ENCODE measurements around the gene CDH19.

CDH19 gene

GRCh38 chr18:66571845-66572244 lies 32.0 kb downstream of the CDH19 start:
- Histone ChIP-seq H3K27ac (ENCODE audit: low read length) (no peak overlapping the region), H3K4me1 (ENCODE audit: low read length) (no peaks in the 10 kb centered on the region), H3K27me3 (ENCODE audit: low read depth, low read length) (no peaks in the 10 kb centered on the region), H2AFZ (ENCODE audit: low read depth, low read length) (no peak overlapping the region), H3K9me3 (ENCODE audit: insufficient read depth, low read length) (no peaks in the 10 kb centered on the region), H4K20me1 (ENCODE audit: insufficient read depth, low read length) (no peaks in the 10 kb centered on the region), H3K9ac (ENCODE audit: low read length) (no peak overlapping the region), H3K79me2 (ENCODE audit: low read length) (no peaks in the 10 kb centered on the region), H3K36me3 (replicated peaks; ENCODE audit: low read depth, low read length) (no peaks in the 10 kb centered on the region), H3K4me3 (ENCODE audit: low read length) (no peak overlapping the region), H3K4me2 (ENCODE audit: low read length) (no peak overlapping the region)
- TF ChIP-seq, protein P1, sequence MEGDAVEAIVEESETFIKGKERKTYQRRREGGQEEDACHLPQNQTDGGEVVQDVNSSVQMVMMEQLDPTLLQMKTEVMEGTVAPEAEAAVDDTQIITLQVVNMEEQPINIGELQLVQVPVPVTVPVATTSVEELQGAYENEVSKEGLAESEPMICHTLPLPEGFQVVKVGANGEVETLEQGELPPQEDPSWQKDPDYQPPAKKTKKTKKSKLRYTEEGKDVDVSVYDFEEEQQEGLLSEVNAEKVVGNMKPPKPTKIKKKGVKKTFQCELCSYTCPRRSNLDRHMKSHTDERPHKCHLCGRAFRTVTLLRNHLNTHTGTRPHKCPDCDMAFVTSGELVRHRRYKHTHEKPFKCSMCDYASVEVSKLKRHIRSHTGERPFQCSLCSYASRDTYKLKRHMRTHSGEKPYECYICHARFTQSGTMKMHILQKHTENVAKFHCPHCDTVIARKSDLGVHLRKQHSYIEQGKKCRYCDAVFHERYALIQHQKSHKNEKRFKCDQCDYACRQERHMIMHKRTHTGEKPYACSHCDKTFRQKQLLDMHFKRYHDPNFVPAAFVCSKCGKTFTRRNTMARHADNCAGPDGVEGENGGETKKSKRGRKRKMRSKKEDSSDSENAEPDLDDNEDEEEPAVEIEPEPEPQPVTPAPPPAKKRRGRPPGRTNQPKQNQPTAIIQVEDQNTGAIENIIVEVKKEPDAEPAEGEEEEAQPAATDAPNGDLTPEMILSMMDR (IDR thresholded peaks at IDR 0.05; ENCODE audit: low read depth, low read length): no peak
- TF ChIP-seq EZH2phosphoT487 (IDR thresholded peaks at IDR 0.05; ENCODE audit: low read depth): no peak

- Histone ChIP-seq H3K27me3 (ENCODE audit: low read depth, low read length) (no peaks in the 10 kb centered on the region), H2AFZ (ENCODE audit: low read depth, low read length) (no peak overlapping the region), H3K79me2 (ENCODE audit: low read length) (no peaks in the 10 kb centered on the region), H3K36me3 (replicated peaks; ENCODE audit: low read depth, low read length) (no peaks in the 10 kb centered on the region), H3K4me1 (ENCODE audit: low read length) (no peaks in the 10 kb centered on the region), H3K4me2 (ENCODE audit: low read length) (no peak overlapping the region), H3K9me3 (ENCODE audit: insufficient read depth, low read length) (no peaks in the 10 kb centered on the region), H4K20me1 (ENCODE audit: insufficient read depth, low read length) (no peaks in the 10 kb centered on the region), H3K9ac (ENCODE audit: low read length) (no peak overlapping the region), H3K4me3 (ENCODE audit: low read length) (no peak overlapping the region), H3K27ac (ENCODE audit: low read length) (no peak overlapping the region)
- TF ChIP-seq, protein P1 (IDR thresholded peaks at IDR 0.05; ENCODE audit: low read depth, low read length): no peak
- TF ChIP-seq EZH2phosphoT487 (IDR thresholded peaks at IDR 0.05; ENCODE audit: low read depth): no peak
Observed at GRCh38 chr18:66566616-66567015, 37.3 kb downstream of the CDH19 start.

- Histone ChIP-seq H3K27me3 (ENCODE audit: low read depth, low read length) (no peaks in the 10 kb centered on the region), H3K79me2 (ENCODE audit: low read length) (no peaks in the 10 kb centered on the region), H3K9me3 (ENCODE audit: insufficient read depth, low read length) (no peaks in the 10 kb centered on the region), H4K20me1 (ENCODE audit: insufficient read depth, low read length) (no peaks in the 10 kb centered on the region), H3K27ac (ENCODE audit: low read length) (no peak overlapping the region), H3K4me2 (ENCODE audit: low read length) (no peak overlapping the region), H2AFZ (ENCODE audit: low read depth, low read length) (no peak overlapping the region), H3K9ac (ENCODE audit: low read length) (no peak overlapping the region), H3K4me3 (ENCODE audit: low read length) (no peak overlapping the region), H3K36me3 (replicated peaks; ENCODE audit: low read depth, low read length) (no peaks in the 10 kb centered on the region), H3K4me1 (ENCODE audit: low read length) (no peaks in the 10 kb centered on the region)
- TF ChIP-seq EZH2phosphoT487 (IDR thresholded peaks at IDR 0.05; ENCODE audit: low read depth): no peak
- TF ChIP-seq, protein P1 (IDR thresholded peaks at IDR 0.05; ENCODE audit: low read depth, low read length): no peak
Observed at GRCh38 chr18:66564236-66564635, 39.7 kb downstream of the CDH19 start.

DNA sequence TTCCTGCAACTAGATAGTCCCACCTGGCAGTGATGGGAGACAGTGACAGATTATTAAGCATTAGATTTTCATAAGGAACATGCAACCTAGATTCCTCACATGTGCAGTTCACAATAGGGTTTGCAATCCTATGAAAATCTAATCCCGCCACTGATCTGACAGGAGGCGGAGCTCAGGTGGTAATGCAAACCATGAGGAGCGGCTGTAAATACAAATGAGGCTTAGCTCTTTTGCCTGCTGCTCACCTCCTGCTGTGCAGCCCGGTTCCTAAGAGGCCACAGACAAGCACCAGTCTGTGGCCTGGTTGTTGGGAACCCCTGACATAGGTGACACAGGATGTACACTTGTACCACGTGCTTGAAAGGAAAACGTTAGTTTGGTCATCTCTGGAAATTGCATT lies 41.6 kb downstream of the CDH19 start:
- H3K27ac ChIP-seq (ENCODE audit: low read length): no peak overlapping the region
- no peak overlapping the region for H3K4me3 ChIP-seq (ENCODE audit: low read length)
- no peaks in the 10 kb centered on the region for H3K79me2 ChIP-seq (ENCODE audit: low read length)
- no peak overlapping the region for H3K9ac ChIP-seq (ENCODE audit: low read length)
- no peaks in the 10 kb centered on the region for H3K4me1 ChIP-seq (ENCODE audit: low read length)
- no peaks in the 10 kb centered on the region for H4K20me1 ChIP-seq (ENCODE audit: insufficient read depth, low read length)
- H2AFZ ChIP-seq (ENCODE audit: low read depth, low read length): no peak overlapping the region
- no peaks in the 10 kb centered on the region for H3K27me3 ChIP-seq (ENCODE audit: low read depth, low read length)
- no peak overlapping the region for H3K4me2 ChIP-seq (ENCODE audit: low read length)
- no peaks in the 10 kb centered on the region for H3K36me3 ChIP-seq (replicated peaks; ENCODE audit: low read depth, low read length)
- TF ChIP-seq, protein P1 (IDR thresholded peaks at IDR 0.05; ENCODE audit: low read depth, low read length): no peak
- no peak for TF ChIP-seq EZH2phosphoT487 (IDR thresholded peaks at IDR 0.05; ENCODE audit: low read depth)
- H3K9me3 ChIP-seq (ENCODE audit: insufficient read depth, low read length): no peaks in the 10 kb centered on the region
